Small intestine (tissue), 4 donors: Measurements from ENCODE around the gene MRPL39. TPM values are rescaled to one million over a fixed set of nuclear protein-coding genes. Genes with fewer than 3 reads are reported as not detected.

ENCODE experiments used
- polyA plus RNA-seq, 4 donors: library from polyadenylated mRNA; stranded (reverse) in 3 of 4; unstranded in 1 of 4; fragments of 200-250 nt in 3 of 4; fragments of 120-200 nt in 1 of 4; gene quantifications; one replicate each; pipeline versions ENCODE4 v1.2.1 to v1.2.3, GENCODE V29; 2013
- donor health status: healthy with polysubstance abuse.
- donor health status: Bipolar disorder and iron deficiency.
- donor health status: healthy.

MRPL39 gene
- polyA plus RNA-seq, 4 donors: 31.1 to 42.9 (median 31.2) TPM

Other genes starting within 250 kb of the MRPL39 start
- gene JAM2, start 31.8 kb upstream of the MRPL39 start, polyA plus RNA-seq: 10 to 100 TPM in 1 of 4 donors, 1 to 10 TPM in 1, under 1 TPM in 1, not detected in 1; 0.27 to 13.3 (median 6.3) TPM
- 100 to 1,000 TPM; 235 to 902 (median 549) TPM for gene ATP5PF, start 127.4 kb upstream of the MRPL39 start, polyA plus RNA-seq
- 10 to 100 TPM; 10.3 to 24.8 (median 10.7) TPM for gene GABPA, start 127.5 kb upstream of the MRPL39 start, polyA plus RNA-seq